Measurements from ENCODE around the gene SCARF2.
"Not testable (repeated sequence)": the region's sequence is repeated elsewhere in the genome, so short reads cannot be mapped to it uniquely, and the experiment has no call there.

DNA sequence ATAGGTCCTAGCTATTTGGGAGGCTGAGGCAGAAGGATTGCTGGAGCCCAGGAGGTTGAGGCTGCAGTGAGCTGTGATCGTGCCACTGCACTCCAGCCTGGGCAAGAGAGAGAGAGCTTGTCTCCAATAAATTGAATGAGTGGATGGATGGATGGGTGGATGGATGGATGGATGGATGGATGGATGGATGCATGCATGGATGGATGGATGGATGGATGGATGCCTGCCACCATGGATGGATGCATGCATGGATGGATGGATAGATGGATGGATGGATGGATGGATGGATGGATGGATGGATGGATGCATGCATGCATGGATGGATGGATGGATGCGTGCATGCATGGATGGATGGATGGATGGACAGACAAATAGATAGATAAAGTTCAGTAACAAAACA, 32.9 kb upstream of the SCARF2 start:
- TF ChIP-seq POLR2A (IDR thresholded peaks at IDR 0.05; ENCODE audit: low read depth, low read length); POLR2AphosphoS5 (IDR thresholded peaks at IDR 0.05; ENCODE audit: low read depth, low read length); TAF1 (IDR thresholded peaks at IDR 0.05; ENCODE audit: borderline replicate concordance, low read depth, low read length): not testable (repeated sequence)
